SK-N-MC (cell line): ENCODE results near the gene CDC42SE2.

Source experiments
- EZH2 ChIP-seq: fragments of 200-600 bp; sonication (generic); IDR thresholded peaks from one replicate; pipeline ENCODE4 v1.6.1; 2017; ENCODE audit warnings: antibody characterized with exemption
- FOXP2 ChIP-seq: optimal IDR thresholded peaks from 2 replicates; pipeline ENCODE3; 2011; ENCODE audit warnings: mild to moderate bottlenecking, moderate library complexity; ENCODE audit not compliant: insufficient read depth; ENCODE audit errors: extremely low read length, control extremely low read depth
- POLR2AphosphoS5 ChIP-seq: IDR thresholded peaks from 2 replicates; pipeline ENCODE4 v1.6.1; 2012; ENCODE audit warnings: mild to moderate bottlenecking, low read depth, low read length, borderline replicate concordance

- TF ChIP-seq POLR2AphosphoS5, result no peak
- TF ChIP-seq EZH2, result no peak
- TF ChIP-seq FOXP2, result no peak
Observed at GRCh38 chr5:131270809-131271208, 7.0 kb downstream of the CDC42SE2 start.
